Activated CD8-positive, alpha-beta memory T cell treated with anti-CD3 and anti-CD28 coated beads, Interleukin-2, amount 10 ng/mL, durations not matched to agents 7 days and 5 days (primary cell): Measurements from ENCODE around the gene XIRP1. TPM values are rescaled to one million over a fixed set of nuclear protein-coding genes. Genes with fewer than 3 reads are reported as not detected.

ENCODE experiments used
- ATAC-seq: fragments of 150-1000 bp; cut with Tn5 transposase; one replicate; pipeline ENCODE4 v1.10.0; 2021; ENCODE audit warnings: moderate library complexity
- CTCF ChIA-PET: fragments of 350-600 bp; sonication (Branson Sonifier 250); formaldehyde crosslinking; loops from one replicate; lab custom pipeline; 2021; ENCODE audit warnings: antibody characterized with exemption; lab: Charles Lee
- DNase-seq: peaks from one replicate; pipeline ENCODE4 v3.0.0-alpha.2; 2020
- H3K27ac Mint-ChIP-seq: one replicate; pipeline ENCODE4 v1.8.0; 2021; ENCODE audit warnings: mild to moderate bottlenecking, mixed read lengths
- H3K27me3 Mint-ChIP-seq: one replicate; pipeline ENCODE4 v1.8.0; 2021; ENCODE audit warnings: mixed read lengths
- H3K36me3 Mint-ChIP-seq: one replicate; pipeline ENCODE4 v1.8.0; 2021; ENCODE audit warnings: mild to moderate bottlenecking, mixed read lengths
- H3K4me1 Mint-ChIP-seq: one replicate; pipeline ENCODE4 v1.8.0; 2021; ENCODE audit warnings: mixed read lengths
- H3K4me3 Mint-ChIP-seq: one replicate; pipeline ENCODE4 v1.8.0; 2021; ENCODE audit warnings: mild to moderate bottlenecking, moderate library complexity, mixed read lengths
- H3K9me3 Mint-ChIP-seq: one replicate; pipeline ENCODE4 v1.8.0; 2022; ENCODE audit warnings: low read depth, mixed read lengths
- total RNA-seq, 2 experiments: library from RNA; stranded (reverse); gene quantifications; one replicate each; pipeline ENCODE4 v1.2.3, GENCODE V29; 2021

Gene XIRP1
- total RNA-seq, 2 experiments from 2014 or later, result 0.06 to 1.0 TPM

- no peak for DNase-seq
- no peak overlapping the region for H3K27ac Mint-ChIP-seq
- H3K4me3 Mint-ChIP-seq, result no peak overlapping the region
- H3K27me3 Mint-ChIP-seq, result no peaks in the 10 kb centered on the region
- peaks cover 8% of the 10 kb centered on the region for H3K4me1 Mint-ChIP-seq
- ATAC-seq, result no peak
- H3K36me3 Mint-ChIP-seq, result no peaks in the 10 kb centered on the region
- H3K9me3 Mint-ChIP-seq, result no peaks in the 10 kb centered on the region
- CTCF ChIA-PET, result interaction anchor here (1.0 to 16.2 kb wide), 11 partner anchors 26 to 220 kb away, joined by 3 to 389 read pairs (median 6); no protein-coding TSS in a partner anchor
Observed at GRCh38 chr3:39188271-39189149, 3.9 kb downstream of the XIRP1 start.

GRCh38 chr3:39187372-39188155 is 4.8 kb downstream of the XIRP1 start:
- CTCF ChIA-PET, result interaction anchor here (1.1 to 16.2 kb wide), 2 partner anchors 81 to 101 kb away, joined by 3 to 389 read pairs; no protein-coding TSS in a partner anchor
- no peak overlapping the region for H3K4me3 Mint-ChIP-seq
- H3K27me3 Mint-ChIP-seq, result no peaks in the 10 kb centered on the region
- no peaks in the 10 kb centered on the region for H3K36me3 Mint-ChIP-seq
- DNase-seq, result no peak
- H3K4me1 Mint-ChIP-seq, result peaks cover 4% of the 10 kb centered on the region
- H3K9me3 Mint-ChIP-seq, result no peaks in the 10 kb centered on the region
- ATAC-seq, result no peak
- no peak overlapping the region for H3K27ac Mint-ChIP-seq

- H3K36me3 Mint-ChIP-seq, result no peaks in the 10 kb centered on the region
- ATAC-seq (no peak), DNase-seq (no peak)
- H3K27ac Mint-ChIP-seq, result no peak overlapping the region
- CTCF ChIA-PET, result interaction anchor here (0.8 to 16.2 kb wide), 3 partner anchors 43 to 102 kb away, joined by 3 to 389 read pairs (median 3); no protein-coding TSS in a partner anchor
- H3K4me3 Mint-ChIP-seq, result no peak overlapping the region
- H3K9me3 Mint-ChIP-seq, result no peaks in the 10 kb centered on the region
- no peaks in the 10 kb centered on the region for H3K27me3 Mint-ChIP-seq
- H3K4me1 Mint-ChIP-seq, result peaks cover 3% of the 10 kb centered on the region
Observed at GRCh38 chr3:39186692-39187151, 5.7 kb downstream of the XIRP1 start.

GRCh38 chr3:39185959-39186691 is 6.3 kb downstream of the XIRP1 start:
- Mint-ChIP-seq H3K4me1 (peaks cover 6% of the 10 kb centered on the region), H3K4me3 (no peak overlapping the region), H3K9me3 (no peaks in the 10 kb centered on the region), H3K27ac (no peak overlapping the region), H3K36me3 (no peaks in the 10 kb centered on the region), H3K27me3 (no peaks in the 10 kb centered on the region)
- DNase-seq (no peak), ATAC-seq (no peak)
- CTCF ChIA-PET, result interaction anchor here (0.8 to 16.2 kb wide), 3 partner anchors 43 to 102 kb away, joined by 3 to 389 read pairs (median 3); no protein-coding TSS in a partner anchor

- ATAC-seq (no peak), DNase-seq (no peak)
- Mint-ChIP-seq H3K27me3 (no peaks in the 10 kb centered on the region), H3K27ac (no peak overlapping the region), H3K36me3 (no peaks in the 10 kb centered on the region), H3K4me3 (no peak overlapping the region), H3K4me1 (peaks cover 10% of the 10 kb centered on the region), H3K9me3 (no peaks in the 10 kb centered on the region)
- CTCF ChIA-PET, result interaction anchor here (1.0 to 16.2 kb wide), 3 partner anchors 76 to 103 kb away, joined by 3 to 389 read pairs (median 3); no protein-coding TSS in a partner anchor
Observed at GRCh38 chr3:39185326-39185958, 7.0 kb downstream of the XIRP1 start.

- DNase-seq (no peak), ATAC-seq (no peak)
- Mint-ChIP-seq H3K27ac (no peak overlapping the region), H3K4me3 (no peak overlapping the region), H3K4me1 (peaks cover 14% of the 10 kb centered on the region), H3K36me3 (no peaks in the 10 kb centered on the region), H3K9me3 (no peaks in the 10 kb centered on the region), H3K27me3 (no peaks in the 10 kb centered on the region)
- CTCF ChIA-PET, result interaction anchor here (0.9 to 16.2 kb wide), 3 partner anchors 57 to 104 kb away, joined by 3 to 389 read pairs (median 3); no protein-coding TSS in a partner anchor
Observed at GRCh38 chr3:39184968-39185285, 7.5 kb downstream of the XIRP1 start.

- CTCF ChIA-PET, result interaction anchor here (0.9 to 16.2 kb wide), 3 partner anchors 56 to 104 kb away, joined by 3 to 389 read pairs (median 3); no protein-coding TSS in a partner anchor
- ATAC-seq, result no peak
- Mint-ChIP-seq H3K27ac (no peak overlapping the region), H3K4me3 (no peak overlapping the region), H3K36me3 (no peaks in the 10 kb centered on the region), H3K9me3 (no peaks in the 10 kb centered on the region), H3K27me3 (no peaks in the 10 kb centered on the region), H3K4me1 (peaks cover 19% of the 10 kb centered on the region)
- DNase-seq, result no peak
Observed at GRCh38 chr3:39184081-39184967, 8.1 kb downstream of the XIRP1 start.

GRCh38 chr3:39183211-39184080 is 8.9 kb downstream of the XIRP1 start:
- H3K27me3 Mint-ChIP-seq, result no peaks in the 10 kb centered on the region
- no peak overlapping the region for H3K4me3 Mint-ChIP-seq
- H3K36me3 Mint-ChIP-seq, result no peaks in the 10 kb centered on the region
- DNase-seq, result no peak
- CTCF ChIA-PET, result interaction anchor here (16.2 kb wide), 1 partner anchor 105 kb away, joined by 389 read pairs; no protein-coding TSS in a partner anchor
- H3K27ac Mint-ChIP-seq, result no peak overlapping the region
- no peak for ATAC-seq
- no peaks in the 10 kb centered on the region for H3K9me3 Mint-ChIP-seq
- peaks cover 27% of the 10 kb centered on the region for H3K4me1 Mint-ChIP-seq

- CTCF ChIA-PET, result interaction anchor here (0.9 to 16.2 kb wide), 4 partner anchors 10 to 107 kb away, joined by 3 to 389 read pairs (median 4); partner anchors contain the start of gene XIRP1
- no peaks in the 10 kb centered on the region for H3K27me3 Mint-ChIP-seq
- no peaks in the 10 kb centered on the region for H3K9me3 Mint-ChIP-seq
- peak overlapping the region; percentile 12 for H3K27ac Mint-ChIP-seq
- ATAC-seq, result no peak
- H3K36me3 Mint-ChIP-seq, result peaks cover 1% of the 10 kb centered on the region
- H3K4me1 Mint-ChIP-seq, result peaks cover 40% of the 10 kb centered on the region
- H3K4me3 Mint-ChIP-seq, result peak overlapping the region; percentile 52
- no peak for DNase-seq
Observed at GRCh38 chr3:39181408-39182335, 10.7 kb downstream of the XIRP1 start.
